ENCODE data around the gene CPAMD8.

CPAMD8 gene

GRCh38 chr19:16920816-16921529 is 105.6 kb downstream of the CPAMD8 start:
- DNase-seq (ENCODE audit: low read depth in 2 of 2) = no peak

- no peak for DNase-seq (ENCODE audit: low read depth in 2 of 2)
Measured at GRCh38 chr19:16919496-16919895, 107.1 kb downstream of the CPAMD8 start.

GRCh38 chr19:16917401-16917800 is 109.2 kb downstream of the CPAMD8 start:
- DNase-seq (ENCODE audit: low read depth in 2 of 2) = no peak

- DNase-seq (ENCODE audit: low read depth in 2 of 2) = no peak
Measured at GRCh38 chr19:16915734-16916133, 110.9 kb downstream of the CPAMD8 start.

- DNase-seq (ENCODE audit: low read depth in 2 of 2) = no peak
Measured at GRCh38 chr19:16915135-16915534, 111.5 kb downstream of the CPAMD8 start.

GRCh38 chr19:16914421-16914820 is 112.2 kb downstream of the CPAMD8 start:
- DNase-seq (ENCODE audit: low read depth in 2 of 2) = no peak

GRCh38 chr19:16912780-16913179 is 113.8 kb downstream of the CPAMD8 start:
- no peak for DNase-seq (ENCODE audit: low read depth in 2 of 2)

GRCh38 chr19:16911046-16911445 is 115.6 kb downstream of the CPAMD8 start:
- no peak for DNase-seq (ENCODE audit: low read depth in 2 of 2)

- DNase-seq (ENCODE audit: low read depth in 2 of 2) = no peak
Measured at GRCh38 chr19:16908759-16909158, 117.9 kb downstream of the CPAMD8 start.

- DNase-seq (ENCODE audit: low read depth in 2 of 2) = no peak
Measured at GRCh38 chr19:16904599-16904998, 122.0 kb downstream of the CPAMD8 start.

- DNase-seq (ENCODE audit: low read depth in 2 of 2) = no peak
Measured at GRCh38 chr19:16903347-16903746, 123.3 kb downstream of the CPAMD8 start.

GRCh38 chr19:16902545-16902944 is 124.1 kb downstream of the CPAMD8 start:
- no peak for DNase-seq (ENCODE audit: low read depth in 2 of 2)

- no peak for DNase-seq (ENCODE audit: low read depth in 2 of 2)
Measured at GRCh38 chr19:16901491-16902175, 125.0 kb downstream of the CPAMD8 start.

- no peak for DNase-seq (ENCODE audit: low read depth in 2 of 2)
Measured at GRCh38 chr19:16899566-16900075, 127.0 kb downstream of the CPAMD8 start.

- DNase-seq (ENCODE audit: low read depth in 2 of 2) = no peak
Measured at GRCh38 chr19:16898361-16899015, 128.1 kb downstream of the CPAMD8 start.

GRCh38 chr19:16897856-16898161 is 128.8 kb downstream of the CPAMD8 start:
- DNase-seq (ENCODE audit: low read depth in 2 of 2) = no peak

GRCh38 chr19:16897029-16897855 is 129.4 kb downstream of the CPAMD8 start:
- DNase-seq (ENCODE audit: low read depth in 2 of 2) = peak; percentile 59 to 74

GRCh38 chr19:16896146-16897028 is 130.2 kb downstream of the CPAMD8 start:
- no peak for DNase-seq (ENCODE audit: low read depth in 2 of 2)

- DNase-seq (ENCODE audit: low read depth in 2 of 2) = no peak
Measured at GRCh38 chr19:16895467-16896145, 131.0 kb downstream of the CPAMD8 start.

GRCh38 chr19:16894080-16894479 is 132.5 kb downstream of the CPAMD8 start:
- no peak for DNase-seq (ENCODE audit: low read depth in 2 of 2)

- no peak for DNase-seq (ENCODE audit: low read depth in 2 of 2)
Measured at GRCh38 chr19:16893686-16893989, 133.0 kb downstream of the CPAMD8 start.
